NK-92 treated with Interleukin-12 subunit alpha and Interleukin-12 subunit beta, amount 100 ng/mL, for 24 hours (cell line): ENCODE measurements around the gene PIBF1.
"Not testable (repeated sequence)": the region's sequence is repeated elsewhere in the genome, so short reads cannot be mapped to it uniquely, and the experiment has no call there.

Experiments used
- DNase-seq: peaks from one replicate; lab custom pipeline; 2025; lab: John Stamatoyannopoulos, UW

Gene PIBF1

GRCh38 chr13:72823081-72823480 lies 41.1 kb downstream of the PIBF1 start:
- no peak for DNase-seq

DNA sequence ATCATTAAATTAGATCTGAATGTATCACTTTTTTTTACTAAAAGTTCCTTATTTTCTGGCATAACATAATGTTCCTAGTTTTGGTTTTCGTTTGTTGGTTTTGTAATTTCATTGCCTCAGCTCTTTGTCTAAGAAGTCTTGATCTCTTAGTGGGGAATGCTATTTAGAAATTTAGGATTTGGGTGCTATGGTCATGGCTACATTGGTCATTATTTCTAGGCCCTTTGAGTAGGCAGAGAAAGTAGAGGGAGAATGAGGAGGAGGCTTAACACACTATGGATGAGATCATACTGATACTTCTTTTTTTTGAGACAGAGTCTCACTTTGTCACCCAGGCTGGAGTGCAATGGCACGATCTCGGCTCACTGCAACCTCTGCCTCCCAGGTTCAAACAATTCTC lies 41.8 kb downstream of the PIBF1 start:
- DNase-seq = no peak

- no peak for DNase-seq
These were observed 52.7 kb downstream of the PIBF1 start for GRCh38 chr13:72834601-72835000.

- no peak for DNase-seq
These were observed 58.0 kb downstream of the PIBF1 start for GRCh38 chr13:72839831-72840426.

- DNase-seq = no peak
These were observed 61.1 kb downstream of the PIBF1 start for GRCh38 chr13:72842991-72843390.

- not testable (repeated sequence) for DNase-seq
These were observed 63.2 kb downstream of the PIBF1 start for GRCh38 chr13:72845148-72845547.

DNA sequence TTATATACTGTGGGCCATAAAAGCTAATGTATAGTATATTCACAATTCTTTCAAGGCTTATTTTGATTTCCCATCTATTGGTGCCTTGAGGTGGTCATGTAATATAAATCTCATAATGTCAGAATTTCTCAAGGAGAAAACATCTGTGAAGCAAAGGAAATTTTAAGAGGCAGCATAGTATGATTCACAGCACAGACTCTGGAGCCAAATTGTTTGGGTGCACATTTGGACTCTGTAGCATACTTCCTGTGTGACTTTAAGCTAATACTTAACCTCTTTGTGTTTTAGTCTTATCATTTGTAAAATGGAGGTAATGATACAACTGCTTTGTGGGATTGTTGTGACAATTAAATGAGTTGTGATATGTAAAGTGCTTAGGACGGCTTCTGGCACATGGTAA lies 67.6 kb downstream of the PIBF1 start:
- DNase-seq = no peak

DNA sequence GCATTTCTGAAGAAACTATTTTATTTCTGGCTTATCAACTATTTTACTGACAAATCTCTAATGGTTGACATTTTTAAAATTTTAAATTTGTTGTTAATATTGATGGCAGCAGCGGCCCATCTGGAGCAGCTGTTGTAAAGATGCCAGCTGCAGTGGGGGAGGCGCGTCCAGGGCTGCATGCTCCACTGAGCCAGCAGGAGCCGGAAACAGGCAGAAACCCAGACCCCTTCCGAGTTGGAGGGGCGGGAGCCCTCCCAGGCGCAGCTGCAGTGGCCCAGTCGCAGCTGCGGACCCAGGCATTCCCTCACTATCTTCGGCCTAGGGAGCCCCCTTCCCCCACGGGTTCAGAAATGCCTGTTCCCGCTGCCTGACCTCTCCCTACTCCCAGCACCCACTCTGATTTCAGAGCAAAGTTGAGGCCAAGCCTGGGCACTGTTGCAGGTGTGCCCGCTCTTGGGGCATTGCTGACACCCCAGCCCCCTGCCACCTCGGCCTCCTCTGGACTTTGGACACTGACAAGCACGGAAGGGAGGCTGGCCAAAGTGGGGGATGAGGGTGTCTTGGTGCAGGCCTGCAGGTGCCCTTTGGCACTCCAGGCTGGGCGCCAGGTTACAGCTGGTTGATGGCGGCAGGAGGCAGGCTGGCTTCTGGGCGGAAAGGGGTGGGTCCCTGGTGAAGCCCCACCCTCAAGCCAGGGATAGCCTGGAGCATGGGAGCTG lies 69.2 kb downstream of the PIBF1 start:
- DNase-seq = no peak

DNA sequence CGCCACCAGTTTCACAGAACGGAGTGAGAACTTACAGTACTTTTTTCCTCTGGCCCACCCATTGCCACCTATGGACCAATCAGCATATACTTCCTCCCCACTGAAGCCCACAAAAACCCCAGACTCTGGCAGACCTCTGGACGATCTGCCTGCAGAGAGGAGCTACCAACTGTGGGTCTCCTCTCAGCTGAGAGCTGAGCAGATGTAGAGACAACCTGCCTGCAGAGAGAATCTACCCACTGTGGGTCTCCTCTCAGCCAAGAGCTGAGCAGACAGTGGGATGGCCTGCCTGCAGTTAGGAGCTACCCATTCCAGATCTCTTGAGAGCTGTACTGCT lies 69.7 kb downstream of the PIBF1 start:
- DNase-seq = no peak

DNA sequence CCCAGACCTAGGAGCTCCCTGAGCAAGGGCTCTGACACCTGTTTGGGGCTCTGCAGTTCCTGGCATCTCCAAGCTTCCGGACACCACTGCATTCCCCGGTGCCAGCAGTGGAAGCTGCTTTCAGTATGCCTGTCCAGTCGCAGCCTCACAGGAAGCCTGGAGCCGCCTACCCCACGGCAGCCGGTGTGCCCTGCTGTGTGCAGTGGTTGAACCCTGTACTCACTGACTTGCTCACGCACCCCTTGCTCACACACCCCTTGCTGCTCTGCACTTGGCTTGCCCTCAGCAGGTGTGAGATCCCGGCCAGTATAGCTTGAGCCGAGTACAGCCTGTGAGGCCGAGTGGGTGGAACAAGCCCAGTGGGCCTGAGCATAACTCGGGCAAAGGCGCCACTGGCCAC lies 70.3 kb downstream of the PIBF1 start:
- no peak for DNase-seq

DNA sequence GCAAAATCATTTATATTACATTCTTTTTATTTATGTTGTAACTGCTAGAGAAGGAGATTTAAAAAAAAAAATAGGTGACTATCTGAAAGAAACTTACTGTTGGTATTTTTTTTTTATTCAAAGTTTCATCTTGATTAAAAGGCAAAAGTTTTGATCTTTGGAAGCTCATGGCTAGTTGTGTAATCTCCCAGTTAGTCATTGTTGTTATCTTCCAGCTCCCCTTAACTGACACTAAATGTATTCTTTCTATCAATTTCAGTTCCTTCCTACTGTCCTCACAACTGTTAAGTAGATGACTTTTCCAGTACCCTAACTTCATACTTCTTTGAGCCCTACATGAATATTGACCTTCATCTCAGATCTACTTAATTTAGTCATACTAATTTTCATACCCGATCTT lies 71.1 kb downstream of the PIBF1 start:
- no peak for DNase-seq

DNA sequence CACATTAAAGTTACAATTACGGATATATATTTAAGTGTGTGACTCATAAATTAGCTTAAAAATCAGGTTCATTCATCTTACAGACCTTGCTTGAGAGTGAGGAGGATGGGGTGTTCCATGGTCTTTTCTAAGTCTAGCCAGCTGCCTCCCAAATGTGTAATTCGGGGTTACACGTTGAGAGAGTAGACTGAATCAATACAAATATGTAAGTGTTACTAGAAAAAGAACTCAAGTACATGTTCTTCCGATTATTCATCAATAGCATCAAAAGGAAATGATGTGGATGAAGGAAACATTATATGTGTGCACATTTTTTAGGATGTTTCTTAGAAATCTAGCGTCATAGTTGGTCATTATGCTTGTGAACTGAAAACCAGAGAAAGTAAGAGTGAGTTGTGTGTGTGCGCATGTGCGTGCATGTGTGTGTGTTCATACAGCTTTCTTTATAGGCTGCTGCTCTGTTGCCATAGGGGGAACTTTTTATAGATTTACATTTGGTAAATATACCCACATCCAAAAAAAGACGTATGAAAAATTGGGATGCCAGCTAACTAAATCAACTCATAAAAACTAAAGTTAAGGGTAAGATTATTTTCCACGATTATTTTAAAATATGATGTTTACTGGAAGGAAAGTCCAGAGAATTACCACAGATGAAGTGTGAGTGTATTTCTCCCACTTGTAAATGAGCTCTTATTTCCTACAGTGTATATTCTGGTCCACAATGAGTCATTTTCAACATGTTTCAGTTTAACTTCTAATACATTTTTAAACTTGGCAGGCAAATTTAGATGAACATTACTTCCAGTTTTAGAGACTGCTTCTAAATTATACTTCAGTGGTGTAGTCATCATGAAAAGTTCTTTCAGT lies 82.4 kb downstream of the PIBF1 start:
- no peak for DNase-seq

DNA sequence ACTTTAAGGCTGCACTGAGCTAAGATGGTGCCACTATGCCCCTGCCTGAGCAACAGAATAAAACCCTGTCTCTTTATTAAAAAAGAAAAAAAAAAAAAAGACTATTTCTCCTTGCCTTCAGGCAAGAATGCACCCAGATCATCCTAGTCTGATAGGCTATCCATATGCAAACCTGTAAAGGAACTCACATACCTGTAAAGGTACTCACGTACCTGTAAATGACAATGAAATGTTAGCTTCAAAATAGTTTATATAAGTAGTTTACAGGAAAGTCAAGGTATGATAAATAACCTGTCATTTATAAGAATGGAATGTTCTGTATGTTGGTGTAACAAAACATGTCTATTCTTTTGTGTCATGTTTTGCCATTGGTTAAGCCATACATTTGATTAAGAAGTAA lies 86.3 kb downstream of the PIBF1 start:
- no peak for DNase-seq

GRCh38 chr13:72875233-72875632 lies 93.3 kb downstream of the PIBF1 start:
- no peak for DNase-seq

DNA sequence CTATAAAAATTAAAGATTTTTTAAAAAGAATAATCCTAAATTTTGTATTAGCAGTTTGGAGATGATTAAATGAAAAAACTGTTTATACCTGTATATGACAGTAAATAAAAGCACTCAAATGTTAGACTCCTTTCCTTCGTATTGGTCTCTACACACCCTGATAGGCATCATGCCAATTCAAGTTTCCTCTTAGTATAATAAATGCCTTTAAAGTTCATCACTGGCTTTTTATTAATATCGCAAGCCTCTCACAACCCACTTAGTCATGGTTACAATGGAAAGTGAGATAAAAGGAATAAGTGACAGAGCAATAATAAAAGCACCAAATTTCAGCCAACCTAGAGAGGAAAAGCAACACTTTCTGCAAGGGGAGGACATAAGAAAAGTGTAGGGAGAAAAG lies 102.2 kb downstream of the PIBF1 start:
- DNase-seq = no peak

DNA sequence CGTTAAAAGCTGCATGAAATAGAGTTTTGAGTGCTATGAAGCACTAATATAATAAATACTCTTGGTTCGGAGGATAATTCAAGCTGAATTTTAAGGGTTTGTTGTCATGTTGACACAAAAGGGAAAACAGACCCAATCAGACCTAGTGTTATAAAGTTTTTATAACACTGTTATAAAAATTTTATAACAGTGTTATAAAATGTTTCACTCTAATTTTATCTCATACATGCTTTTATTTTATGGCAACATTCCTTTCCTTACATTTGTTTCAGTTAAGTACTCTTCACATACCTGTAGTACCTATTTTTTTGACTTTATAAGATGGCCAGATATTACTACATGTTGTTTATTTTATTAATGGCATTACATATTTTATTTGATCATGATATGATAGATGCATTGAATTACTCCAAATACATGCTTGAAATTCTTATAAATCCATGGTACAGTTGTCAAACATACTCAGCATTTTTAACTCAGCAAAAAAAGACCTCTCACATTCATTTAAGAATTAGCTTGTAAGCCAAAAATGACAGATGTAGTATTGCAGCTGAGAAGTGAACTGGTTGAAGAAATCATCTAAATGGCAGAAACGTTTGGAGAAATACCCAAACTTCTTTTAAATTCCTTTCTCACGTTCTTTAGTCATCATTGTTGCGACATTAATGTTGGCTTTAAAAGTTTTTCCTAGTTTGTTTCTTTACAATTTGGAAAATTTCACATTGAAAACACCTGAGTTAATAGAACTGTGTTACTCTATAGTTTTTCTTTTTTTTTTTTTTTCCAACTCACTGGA lies 104.5 kb downstream of the PIBF1 start:
- no peak for DNase-seq

- DNase-seq = no peak
These were observed 107.6 kb downstream of the PIBF1 start for GRCh38 chr13:72889495-72889894.

- DNase-seq = no peak
These were observed 108.6 kb downstream of the PIBF1 start for GRCh38 chr13:72890546-72890945.

DNA sequence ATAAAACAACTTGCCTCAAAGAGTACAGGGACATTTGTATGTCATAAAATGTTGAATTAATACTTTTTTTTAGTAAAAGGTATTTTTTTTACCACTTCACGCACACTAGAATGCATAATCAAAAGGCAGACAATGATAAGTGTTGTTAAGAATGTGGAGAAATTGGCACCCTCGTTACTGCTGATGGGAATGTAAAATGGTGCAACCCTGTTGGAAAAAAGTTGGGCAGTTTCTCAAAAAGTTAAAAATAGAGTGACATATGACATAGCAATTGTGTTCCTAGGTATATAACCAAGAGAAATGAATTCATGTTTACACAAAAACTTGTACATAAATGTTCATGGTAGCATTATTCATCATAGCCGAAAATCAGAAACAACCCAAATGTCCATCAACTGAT lies 109.5 kb downstream of the PIBF1 start:
- no peak for DNase-seq

GRCh38 chr13:72896869-72897268 lies 114.9 kb downstream of the PIBF1 start:
- no peak for DNase-seq

- not testable (repeated sequence) for DNase-seq
These were observed 119.6 kb downstream of the PIBF1 start for GRCh38 chr13:72901546-72901945.

GRCh38 chr13:72908416-72908815 lies 126.5 kb downstream of the PIBF1 start:
- DNase-seq = no peak
